ENCODE data around the gene FFAR1.

FFAR1 gene

GRCh38 chr19:35379992-35380391 lies 32.3 kb downstream of the FFAR1 start:
- no peak overlapping the region for H3K4me3 ChIP-seq (ENCODE audit: low read depth, low read length)
- TF ChIP-seq, protein P1, sequence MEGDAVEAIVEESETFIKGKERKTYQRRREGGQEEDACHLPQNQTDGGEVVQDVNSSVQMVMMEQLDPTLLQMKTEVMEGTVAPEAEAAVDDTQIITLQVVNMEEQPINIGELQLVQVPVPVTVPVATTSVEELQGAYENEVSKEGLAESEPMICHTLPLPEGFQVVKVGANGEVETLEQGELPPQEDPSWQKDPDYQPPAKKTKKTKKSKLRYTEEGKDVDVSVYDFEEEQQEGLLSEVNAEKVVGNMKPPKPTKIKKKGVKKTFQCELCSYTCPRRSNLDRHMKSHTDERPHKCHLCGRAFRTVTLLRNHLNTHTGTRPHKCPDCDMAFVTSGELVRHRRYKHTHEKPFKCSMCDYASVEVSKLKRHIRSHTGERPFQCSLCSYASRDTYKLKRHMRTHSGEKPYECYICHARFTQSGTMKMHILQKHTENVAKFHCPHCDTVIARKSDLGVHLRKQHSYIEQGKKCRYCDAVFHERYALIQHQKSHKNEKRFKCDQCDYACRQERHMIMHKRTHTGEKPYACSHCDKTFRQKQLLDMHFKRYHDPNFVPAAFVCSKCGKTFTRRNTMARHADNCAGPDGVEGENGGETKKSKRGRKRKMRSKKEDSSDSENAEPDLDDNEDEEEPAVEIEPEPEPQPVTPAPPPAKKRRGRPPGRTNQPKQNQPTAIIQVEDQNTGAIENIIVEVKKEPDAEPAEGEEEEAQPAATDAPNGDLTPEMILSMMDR (IDR thresholded peaks at IDR 0.05; ENCODE audit: borderline replicate concordance, insufficient read depth, low read depth, low read length) = no peak

- H3K4me3 ChIP-seq (ENCODE audit: low read depth, low read length) = no peak overlapping the region
- TF ChIP-seq, protein P1 (IDR thresholded peaks at IDR 0.05; ENCODE audit: borderline replicate concordance, insufficient read depth, low read depth, low read length) = no peak
Observed at GRCh38 chr19:35380450-35381124, 32.9 kb downstream of the FFAR1 start.

- TF ChIP-seq, protein P1 (IDR thresholded peaks at IDR 0.05; ENCODE audit: borderline replicate concordance, insufficient read depth, low read depth, low read length) = no peak
- no peak overlapping the region for H3K4me3 ChIP-seq (ENCODE audit: low read depth, low read length)
Observed at GRCh38 chr19:35381318-35381717, 33.6 kb downstream of the FFAR1 start.

DNA sequence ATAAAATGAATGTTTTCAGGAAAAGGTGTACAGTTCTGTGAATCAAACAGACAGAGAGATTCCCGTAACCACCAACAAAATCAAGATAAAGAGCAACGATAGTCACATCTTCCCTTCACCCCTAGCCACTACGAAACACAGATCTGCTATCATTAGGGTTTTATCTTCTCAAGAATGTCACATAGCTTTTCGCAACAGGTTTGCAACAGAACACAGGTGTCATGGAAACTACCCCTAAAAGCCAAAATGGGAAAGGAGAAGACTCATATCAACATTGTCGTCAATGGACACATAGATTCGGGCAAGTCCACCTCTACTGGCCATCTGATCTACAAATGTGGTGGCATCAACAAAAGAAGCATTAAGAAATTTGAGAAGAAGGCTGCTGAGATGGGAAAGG lies 34.2 kb downstream of the FFAR1 start:
- TF ChIP-seq, protein P1 (IDR thresholded peaks at IDR 0.05; ENCODE audit: borderline replicate concordance, insufficient read depth, low read depth, low read length) = no peak
- H3K4me3 ChIP-seq (ENCODE audit: low read depth, low read length) = no peak overlapping the region

DNA sequence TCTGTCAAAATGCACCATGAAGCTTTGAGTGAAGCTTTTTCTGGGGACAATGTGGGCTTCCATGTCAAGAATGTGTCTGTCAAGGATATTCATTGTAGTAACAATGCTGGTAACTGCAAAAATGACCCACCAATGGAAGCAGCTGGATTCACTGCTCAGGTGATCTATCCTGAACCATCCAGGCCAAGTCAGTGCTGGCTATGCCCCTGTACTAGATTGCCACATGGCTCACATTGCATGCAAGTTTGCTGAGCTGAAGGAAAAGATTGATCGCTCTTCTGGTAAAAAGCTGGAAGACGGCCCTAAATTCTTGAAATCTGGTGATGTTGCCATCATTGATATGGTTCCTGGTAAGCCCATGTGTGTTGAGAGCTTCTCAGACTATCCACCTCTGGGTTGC lies 35.8 kb downstream of the FFAR1 start:
- H3K4me3 ChIP-seq (ENCODE audit: low read depth, low read length) = no peak overlapping the region
- TF ChIP-seq, protein P1 (IDR thresholded peaks at IDR 0.05; ENCODE audit: borderline replicate concordance, insufficient read depth, low read depth, low read length) = no peak

- H3K4me3 ChIP-seq (ENCODE audit: low read depth, low read length) = no peak overlapping the region
- TF ChIP-seq, protein P1 (IDR thresholded peaks at IDR 0.05; ENCODE audit: borderline replicate concordance, insufficient read depth, low read depth, low read length) = no peak
Observed at GRCh38 chr19:35388277-35389054, 40.8 kb downstream of the FFAR1 start.
